Activated CD8-positive, alpha-beta memory T cell treated with anti-CD3 and anti-CD28 coated beads, Interleukin-2, amount 50 U/mL, for 1 hour (primary cell): ENCODE measurements around the gene FAM107A.

Experiments used
- DNase-seq: peaks from one replicate; pipeline ENCODE4 v3.0.0-alpha.2; 2020; ENCODE audit errors: extremely low read depth

The FAM107A gene

DNA sequence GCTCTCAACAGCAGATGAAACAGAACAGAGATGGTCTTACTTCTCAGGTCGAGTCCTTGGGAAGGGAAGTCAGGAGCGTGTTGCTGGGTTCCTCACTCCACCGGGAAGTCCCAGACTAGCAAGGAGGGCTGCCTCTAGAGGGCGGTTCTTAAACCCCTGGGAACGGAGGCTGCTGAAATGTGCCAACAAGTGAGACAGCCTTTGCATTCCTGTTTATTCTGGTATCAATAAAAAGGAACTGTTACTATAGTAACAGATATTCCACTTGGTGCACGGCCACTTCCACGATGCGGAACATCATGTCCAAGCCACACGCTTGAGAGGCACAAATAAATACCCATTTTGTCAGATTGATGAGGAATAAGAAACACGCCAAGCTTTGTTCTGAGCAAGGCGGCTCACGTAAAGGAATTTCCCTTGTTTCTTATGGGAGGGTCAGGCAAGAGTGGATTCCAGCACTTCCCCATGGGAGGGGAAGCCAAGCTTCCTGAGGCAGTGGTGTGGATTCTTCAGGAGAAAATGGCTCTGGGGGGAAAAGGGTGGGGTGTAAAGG is at the start of gene FAM107A:
Gene FAM107A, minus strand, starts transcription at position 123 of the 553 bp plus-strand sequence. CDS start 7,531 bp downstream, outside the sequence.
- no peak for DNase-seq

GRCh38 chr3:58625196-58625824 is 48.1 kb upstream of the FAM107A start:
- no peak for DNase-seq

DNA sequence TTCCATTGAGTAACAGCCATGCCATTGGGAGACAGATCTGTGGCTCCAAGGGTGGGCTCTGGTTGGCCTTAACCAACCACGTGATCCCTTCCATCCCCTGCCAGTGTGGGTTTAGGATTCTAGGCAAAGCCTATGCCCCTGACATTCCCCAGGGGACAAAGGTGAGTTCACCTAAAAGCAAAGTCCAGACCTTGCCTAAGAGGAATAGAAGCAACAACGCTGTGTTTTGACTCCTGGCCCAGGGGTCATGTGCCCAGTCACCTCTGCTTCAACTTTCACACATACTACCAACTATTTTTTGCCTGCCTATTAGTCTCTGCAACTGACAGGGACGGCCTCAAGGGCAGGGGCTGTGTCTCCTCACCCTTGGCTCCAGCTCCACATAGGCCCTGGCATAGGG is 47.4 kb upstream of the FAM107A start:
- no peak for DNase-seq

DNA sequence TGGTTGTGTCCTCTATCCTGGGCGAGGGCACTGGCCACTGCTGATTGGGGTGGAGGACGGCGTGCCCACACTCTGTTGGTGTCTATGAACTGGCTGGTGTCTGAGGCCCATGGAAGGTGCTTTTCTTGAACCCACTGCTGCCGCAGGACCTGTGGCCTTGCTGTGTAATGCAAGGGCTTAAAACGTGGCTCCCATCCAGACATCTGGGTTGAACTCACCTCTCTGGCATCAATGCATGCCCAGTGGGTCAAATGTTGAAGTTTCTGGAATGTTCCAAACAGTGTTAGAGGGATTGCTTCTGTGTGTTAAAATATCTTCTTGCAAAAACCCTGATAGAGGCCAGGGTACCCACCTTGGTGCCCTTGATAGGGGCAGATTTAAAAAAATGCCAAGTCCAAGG is 46.8 kb upstream of the FAM107A start:
- no peak for DNase-seq

DNA sequence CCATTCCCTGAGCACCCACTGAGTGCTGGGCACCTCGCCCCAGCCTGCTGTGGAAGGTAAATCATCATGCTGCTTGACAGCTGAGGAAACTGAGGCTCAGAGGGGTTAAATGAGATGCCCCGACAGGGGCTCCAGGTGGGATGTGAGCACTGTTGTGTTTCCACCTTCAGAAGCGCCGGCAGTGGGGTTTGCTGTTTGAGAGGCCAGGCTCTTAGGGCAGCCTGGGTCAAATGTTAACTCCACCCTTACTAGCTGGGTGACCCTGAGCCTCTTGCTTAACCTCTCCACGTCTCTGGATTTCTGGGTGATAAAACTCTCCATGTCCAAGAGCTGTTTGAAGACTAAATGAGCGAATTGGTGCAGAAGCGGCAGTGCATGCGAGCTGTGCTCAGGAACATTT is 46.3 kb upstream of the FAM107A start:
- DNase-seq: no peak

GRCh38 chr3:58622892-58623291 is 45.7 kb upstream of the FAM107A start:
- DNase-seq: no peak

DNA sequence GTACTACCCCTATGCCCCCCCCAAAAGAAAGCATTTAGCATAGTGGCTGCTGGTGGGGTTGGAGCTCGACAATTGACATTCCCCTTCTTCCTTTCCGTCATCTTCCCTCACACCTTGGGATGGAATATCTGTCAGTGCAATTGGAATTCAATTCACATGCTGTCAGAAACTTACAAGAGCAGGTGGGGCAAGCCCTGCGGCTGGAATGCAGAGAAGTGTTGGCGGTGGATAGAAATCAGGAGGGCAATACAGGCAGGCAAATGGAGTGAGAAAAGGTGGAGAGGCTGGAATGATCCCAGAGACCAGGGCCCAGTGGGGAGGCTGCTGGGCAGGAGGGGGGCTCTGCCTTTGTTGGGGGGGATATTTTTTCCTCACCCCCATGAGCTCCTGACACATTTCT is 45.2 kb upstream of the FAM107A start:
- no peak for DNase-seq

DNA sequence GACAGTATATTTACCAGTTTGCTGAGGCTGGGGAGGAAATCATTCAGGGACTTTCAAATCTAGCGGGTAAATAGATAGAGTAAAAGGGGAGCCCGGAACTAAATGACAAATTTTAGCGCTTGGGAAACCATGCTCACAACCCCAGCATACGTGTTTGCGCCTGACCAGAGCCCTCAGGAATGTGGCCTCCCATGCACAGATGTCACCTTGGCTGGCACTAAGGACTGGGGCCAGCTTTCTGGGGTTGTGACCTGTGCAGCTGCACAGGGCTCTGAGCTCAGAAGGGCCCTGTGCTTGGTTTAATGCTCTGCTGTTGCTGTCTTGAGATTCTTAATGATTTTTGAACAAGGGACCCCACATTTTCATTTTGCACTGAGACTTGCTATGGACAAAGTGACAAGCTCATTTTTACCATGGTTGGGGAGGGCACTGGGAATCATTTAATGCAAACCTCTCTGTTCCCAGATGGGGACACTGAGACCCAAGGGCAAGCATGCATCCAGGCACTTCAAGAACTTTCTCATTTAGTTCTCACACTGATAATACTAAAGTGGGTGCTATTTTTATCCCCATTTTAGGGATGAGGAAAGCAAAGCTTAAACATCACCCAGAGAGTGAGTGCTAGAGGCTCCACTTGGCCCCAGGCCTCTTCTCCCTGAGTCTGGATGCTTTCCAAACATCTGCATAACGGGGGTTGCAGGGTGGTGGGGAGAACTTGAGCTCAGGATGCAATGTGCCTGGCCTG is 44.1 kb upstream of the FAM107A start:
- DNase-seq: no peak

DNA sequence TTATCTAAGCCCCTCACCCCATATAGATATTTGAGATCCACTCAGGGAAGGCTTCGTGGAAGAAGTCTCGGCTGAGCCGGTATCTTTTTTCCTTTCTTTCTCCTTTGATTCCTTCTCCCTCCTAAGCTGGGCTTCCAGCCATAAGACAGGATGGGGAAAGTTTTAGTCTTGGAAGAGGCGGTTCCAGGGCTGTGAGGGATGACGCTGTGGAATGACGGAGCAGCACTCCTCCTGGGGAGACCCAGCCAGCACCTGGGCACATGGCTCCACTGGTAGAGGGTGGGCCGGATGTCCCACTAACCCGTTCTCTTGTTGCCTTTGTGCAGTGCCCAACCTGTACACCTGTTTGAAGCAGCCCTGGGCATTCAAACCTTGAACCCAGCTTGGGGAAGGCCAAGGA is 43.2 kb upstream of the FAM107A start:
- no peak for DNase-seq

GRCh38 chr3:58617338-58617761 is 40.2 kb upstream of the FAM107A start:
- DNase-seq: no peak

GRCh38 chr3:58613236-58614132 is 36.3 kb upstream of the FAM107A start:
- no peak for DNase-seq

- no peak for DNase-seq
Observed at GRCh38 chr3:58612830-58613229, 35.6 kb upstream of the FAM107A start.

DNA sequence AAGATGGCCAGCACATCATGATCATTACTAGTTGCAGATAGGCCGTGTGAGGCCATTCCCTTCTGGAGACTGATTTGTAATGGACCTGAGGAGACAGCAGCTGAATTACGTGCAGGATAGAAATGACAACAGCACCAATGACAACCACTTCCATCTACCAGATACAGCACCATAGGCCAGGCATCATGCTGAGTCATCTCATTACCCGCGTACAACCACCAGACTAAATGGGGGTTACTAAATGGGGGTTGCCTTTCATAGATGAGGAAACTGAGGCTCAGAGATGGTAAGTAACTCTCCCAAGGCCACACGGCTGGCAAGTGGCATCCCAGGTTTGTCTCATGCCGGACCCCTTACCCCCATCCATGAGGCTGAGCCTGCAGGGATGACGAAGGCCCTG is 32.8 kb upstream of the FAM107A start:
- no peak for DNase-seq

DNA sequence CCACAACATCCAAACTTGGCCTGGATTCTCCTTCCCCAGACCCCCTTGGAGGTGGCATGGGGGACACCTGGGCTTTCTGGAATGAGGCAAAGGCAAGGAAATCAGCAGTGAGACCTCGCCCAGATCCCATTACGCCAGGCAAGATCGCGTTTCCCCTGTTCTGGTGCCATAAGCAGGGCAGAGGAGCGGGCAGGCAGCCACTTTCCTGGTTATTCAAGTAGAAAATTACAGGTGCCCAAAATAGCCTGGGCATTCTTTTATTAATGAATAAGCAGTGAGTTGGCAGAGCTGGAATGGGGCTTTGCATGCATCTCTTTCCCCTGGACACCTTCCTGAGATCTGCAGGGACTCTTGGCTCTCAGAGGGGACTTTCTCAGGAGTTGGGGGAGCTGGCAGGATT is 31.5 kb upstream of the FAM107A start:
- no peak for DNase-seq

- DNase-seq: no peak
Observed at GRCh38 chr3:58607816-58608215, 30.6 kb upstream of the FAM107A start.

GRCh38 chr3:58606693-58607092 is 29.5 kb upstream of the FAM107A start:
- no peak for DNase-seq

DNA sequence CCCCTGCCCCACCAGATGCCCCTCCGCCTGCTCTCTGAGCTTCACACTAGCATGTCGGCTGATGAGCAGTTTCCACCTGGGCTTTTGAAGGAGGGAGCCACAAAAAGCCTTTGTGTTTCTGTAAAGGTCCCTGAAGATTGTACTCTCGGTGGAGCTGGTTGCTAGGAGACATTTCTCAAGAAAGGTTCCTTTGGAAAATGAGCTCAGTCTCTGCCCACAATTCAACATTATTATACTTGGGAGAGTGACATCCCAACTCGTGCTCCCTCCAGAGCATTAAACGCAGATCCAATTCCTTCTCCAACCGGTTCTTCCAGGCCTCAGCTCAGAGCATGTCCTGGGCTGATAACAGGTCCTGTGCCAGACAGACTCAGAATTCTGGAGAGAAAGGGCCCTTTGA is 26.8 kb upstream of the FAM107A start:
- DNase-seq: no peak

GRCh38 chr3:58603606-58604005 is 26.4 kb upstream of the FAM107A start:
- no peak for DNase-seq

- DNase-seq: no peak
Observed at GRCh38 chr3:58597770-58598310, 20.6 kb upstream of the FAM107A start.

- no peak for DNase-seq
Observed at GRCh38 chr3:58596834-58597518, 19.8 kb upstream of the FAM107A start.

GRCh38 chr3:58594117-58594516 is 16.9 kb upstream of the FAM107A start:
- no peak for DNase-seq
